Retina (tissue), 1 donor: Measurements from ENCODE around the gene TNS3.
"Not testable (repeated sequence)": the region's sequence is repeated elsewhere in the genome, so short reads cannot be mapped to it uniquely, and the experiment has no call there.

Source experiments
- DNase-seq: peaks from one replicate; pipeline ENCODE4 v3.0.0-alpha.2; 2016

The TNS3 gene

DNA sequence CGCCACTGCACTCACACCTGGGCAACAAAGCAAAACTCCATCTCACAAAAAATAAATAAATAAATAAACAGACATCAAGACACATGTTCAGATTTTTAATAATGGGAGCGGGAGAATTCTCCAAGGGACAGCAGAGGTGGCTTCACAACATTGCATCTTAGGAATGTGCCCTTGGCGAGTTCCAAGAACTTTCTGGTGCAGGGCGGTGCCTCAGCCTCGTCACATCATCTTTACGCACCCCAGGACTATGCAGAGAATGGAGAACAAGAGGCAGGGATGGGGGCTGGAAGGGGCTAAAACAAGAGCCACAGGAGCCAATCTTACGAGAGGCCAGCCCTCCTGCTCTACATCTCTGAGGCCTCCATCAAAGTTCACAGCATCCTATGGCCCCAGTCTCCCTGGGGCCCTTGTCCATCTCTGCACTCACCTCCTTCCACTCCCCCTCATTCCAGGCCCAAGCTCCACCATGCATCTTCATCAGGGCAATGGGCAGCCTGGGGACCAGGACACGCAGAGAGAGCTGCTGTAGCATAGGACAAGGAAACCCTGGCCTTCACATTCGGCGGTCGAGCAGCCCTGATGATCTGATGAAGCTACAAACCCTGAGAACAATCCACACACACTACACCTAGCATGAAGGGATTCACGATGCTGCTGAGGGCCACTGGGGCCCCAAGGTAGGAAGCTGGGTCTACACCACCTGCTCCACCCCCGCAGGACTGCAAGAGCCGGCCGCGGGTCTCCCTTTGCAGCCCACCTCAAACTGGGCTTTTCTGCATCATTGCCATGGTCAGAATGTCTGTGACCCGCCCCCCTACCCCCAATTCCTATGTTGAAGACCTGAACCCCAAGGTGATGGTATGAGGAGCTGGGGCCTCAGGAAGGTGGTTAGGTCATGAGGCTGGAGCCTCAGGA is 22.3 kb downstream of the TNS3 start:
- no peak for DNase-seq

DNA sequence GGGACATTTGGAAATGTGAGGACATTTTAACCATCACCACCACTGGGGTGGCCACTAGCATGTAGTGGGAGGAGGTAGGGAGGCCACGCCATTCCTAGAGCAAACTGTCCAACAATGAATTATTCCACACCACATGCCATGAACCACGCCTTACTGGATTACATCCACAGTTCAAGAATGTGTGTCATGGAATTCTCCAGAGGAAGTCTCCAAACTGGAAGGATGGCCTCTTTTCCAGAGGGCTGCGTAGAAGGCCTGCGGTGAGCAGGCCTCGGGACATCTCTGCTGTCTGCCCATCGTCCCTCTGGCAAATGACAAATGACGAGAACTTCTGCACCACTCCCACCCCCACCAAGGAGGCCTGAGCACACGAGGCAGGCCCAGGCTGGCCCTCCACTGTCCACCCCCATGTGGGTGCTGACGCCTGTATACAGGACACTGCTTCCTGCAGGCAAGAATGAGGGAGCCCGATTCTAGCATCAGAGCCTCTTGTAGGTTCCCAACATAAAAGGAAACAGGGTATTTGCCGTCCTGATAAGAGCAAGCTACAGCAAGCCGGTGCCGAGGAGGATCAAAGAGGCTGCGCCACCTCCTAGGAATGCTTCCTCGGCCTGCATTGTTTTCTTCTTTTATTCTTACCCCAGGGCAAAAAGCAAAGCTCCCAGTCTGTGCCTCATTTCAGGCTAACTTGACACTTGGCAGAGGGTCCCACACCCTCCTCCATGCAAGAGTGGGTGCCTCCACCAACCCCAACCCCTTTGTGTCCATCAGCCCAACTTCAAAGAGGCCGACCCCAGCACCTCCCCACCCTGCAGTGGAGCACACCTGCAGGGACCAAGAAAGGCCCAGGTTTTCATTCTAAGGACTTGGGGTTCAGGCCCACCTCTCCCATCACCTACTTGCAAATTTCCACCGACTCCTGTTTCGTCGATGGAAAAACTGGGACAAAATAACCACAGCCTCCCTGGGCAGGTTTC is 23.9 kb downstream of the TNS3 start:
- no peak for DNase-seq

DNA sequence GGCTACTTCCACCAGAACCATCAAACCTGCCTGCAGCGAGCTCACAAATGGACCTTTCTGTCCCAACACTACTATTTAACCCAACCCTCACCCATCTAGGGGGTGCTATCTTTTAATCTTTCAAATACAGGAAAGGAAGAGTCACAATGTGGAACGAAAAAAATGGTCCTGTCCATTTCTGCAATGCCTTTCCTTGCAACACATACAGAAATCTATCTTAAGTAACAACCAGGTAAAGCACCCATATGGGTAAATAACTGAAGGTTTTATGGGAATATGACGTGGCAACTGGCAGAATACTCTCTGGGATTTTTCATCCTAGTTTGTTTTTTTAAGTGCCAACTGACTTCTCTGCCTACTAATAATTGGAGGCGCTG is 24.6 kb downstream of the TNS3 start:
- no peak for DNase-seq

DNA sequence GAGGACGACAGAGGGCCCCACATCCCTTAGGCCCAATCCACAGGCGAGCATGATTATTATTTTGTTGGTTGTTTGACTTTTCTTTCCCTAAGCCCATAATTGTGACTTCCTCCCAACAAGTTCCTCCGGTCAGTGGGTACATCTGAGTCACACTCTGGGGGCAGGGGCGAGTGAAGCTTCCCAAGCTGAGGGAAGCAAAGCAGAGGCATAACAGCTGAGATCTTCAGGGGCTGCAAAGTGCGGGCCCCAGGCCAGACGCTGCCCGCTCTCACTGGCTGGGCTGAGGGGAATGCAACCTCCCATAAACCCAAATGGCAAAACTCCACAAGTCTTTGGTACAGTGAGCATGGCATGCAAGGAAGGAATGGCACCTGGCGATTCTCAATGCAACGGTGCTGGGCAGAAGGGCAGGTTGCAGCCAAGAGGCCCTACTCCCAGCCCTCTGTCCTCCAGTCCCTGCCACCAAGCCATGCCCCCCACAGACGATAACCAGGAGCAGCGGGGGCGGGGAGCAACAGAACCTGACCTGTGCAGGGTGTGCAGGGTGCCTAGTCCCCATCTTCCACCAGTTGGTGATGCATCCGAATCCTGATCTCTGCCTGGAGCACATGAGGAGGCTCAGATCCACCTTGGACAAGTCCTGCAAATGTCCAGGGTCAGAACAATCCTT is 25.3 kb downstream of the TNS3 start:
- DNase-seq, result no peak

DNA sequence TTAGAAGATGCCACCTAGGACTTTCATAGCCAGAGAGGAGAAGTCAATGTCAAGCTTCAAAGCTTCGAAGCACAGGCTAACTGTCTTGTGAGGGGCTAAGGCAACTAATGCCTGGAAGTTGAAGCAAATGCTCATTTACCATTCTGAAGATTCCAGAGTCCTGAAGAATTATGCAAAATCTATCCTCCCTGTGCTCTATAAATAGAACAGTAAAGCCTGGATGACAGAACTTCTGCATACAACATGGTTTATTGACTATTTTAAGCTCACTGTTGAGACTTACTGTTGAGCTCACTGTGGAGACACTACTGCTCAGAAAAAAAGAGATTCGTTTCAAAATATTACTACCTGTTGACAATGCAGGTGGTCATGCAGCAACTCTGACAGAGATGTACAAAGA is 28.6 kb downstream of the TNS3 start:
- DNase-seq, result no peak

DNA sequence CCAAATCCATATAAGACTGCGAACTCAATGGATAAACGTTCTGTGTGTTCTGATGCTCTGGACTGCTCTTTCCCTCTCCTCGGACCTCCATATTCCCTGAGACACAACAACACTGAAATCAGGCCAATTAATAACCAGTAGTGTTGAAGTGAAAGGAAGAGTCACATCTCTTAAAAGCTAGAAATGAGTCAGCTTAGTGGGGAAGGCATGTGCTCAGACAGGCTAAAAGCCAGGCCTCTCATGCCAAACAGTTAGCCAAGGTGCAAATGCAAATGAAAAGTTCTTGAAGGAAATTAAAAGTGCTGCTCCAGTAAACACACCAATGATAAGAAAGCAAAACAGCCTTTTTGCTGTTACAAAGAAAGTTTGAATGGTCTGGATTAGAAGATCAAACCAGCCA is 29.3 kb downstream of the TNS3 start:
- DNase-seq, result no peak

DNA sequence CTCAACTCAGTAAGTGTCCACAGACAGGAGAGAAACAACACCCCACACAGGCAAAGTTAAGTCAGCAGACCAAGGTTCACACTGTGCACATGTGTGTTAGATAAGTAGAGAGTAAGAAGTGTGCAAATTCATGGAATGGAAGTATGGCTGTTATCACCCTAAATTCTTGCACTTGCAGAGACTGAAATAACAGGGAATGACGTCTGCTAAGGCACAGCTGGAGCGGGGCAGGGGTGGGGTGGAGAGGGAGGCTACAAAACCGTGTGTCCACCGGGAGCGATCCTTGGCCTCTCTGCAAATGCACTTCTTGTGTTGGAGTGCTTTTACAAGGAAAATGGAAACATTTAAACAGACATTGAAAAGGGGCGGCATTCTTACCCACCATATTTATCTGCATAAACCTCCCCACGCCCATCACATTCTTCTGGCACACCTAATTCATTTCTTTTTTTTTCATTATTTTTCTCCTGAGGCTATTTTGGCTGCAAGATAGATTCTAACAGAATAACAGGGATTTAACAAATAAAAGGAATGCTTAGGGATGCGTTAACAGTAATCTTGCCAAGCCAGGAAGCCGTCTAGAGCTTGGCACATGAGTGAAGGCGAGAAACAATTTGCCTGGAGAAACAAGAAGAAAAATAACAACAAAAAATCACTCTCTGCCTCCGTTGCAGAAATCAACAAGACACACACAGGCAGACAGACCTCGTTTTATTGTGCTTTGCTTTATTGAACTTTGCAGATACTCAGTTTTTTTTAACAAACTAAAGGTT is 30.1 kb downstream of the TNS3 start:
- DNase-seq, result no peak

DNA sequence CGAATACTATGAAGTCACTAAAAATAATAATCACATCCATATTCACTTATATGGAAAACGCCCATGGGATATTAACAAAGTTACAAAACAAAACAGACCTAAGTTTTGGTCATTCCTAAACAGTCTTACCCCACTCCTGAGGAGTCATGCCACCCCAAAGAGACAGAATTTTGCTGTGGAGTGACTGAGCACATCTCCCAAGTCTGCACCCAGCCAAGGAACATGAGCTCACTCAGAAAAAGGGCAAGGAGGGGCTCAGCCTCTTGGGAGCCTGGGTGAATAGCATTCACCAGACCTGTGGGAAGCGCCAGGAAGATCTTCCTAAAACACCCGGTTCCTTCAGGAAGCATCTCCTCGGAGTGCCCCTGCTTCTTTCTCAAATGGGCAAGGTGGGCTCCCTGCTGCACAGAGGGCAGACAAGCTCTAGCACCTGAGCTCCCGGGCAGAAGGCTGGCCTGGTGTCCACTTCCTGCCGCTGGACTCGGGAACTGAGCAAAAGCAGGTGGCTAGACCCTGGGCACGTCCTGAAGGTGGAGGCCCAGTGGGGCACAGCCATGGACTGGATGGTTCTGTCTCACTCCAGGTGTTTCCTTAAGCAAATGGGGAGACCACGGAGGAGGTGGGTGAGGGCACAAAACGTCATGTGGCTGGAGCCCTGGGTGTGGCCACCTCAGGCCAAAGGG is 31.0 kb downstream of the TNS3 start:
- DNase-seq, result no peak

DNA sequence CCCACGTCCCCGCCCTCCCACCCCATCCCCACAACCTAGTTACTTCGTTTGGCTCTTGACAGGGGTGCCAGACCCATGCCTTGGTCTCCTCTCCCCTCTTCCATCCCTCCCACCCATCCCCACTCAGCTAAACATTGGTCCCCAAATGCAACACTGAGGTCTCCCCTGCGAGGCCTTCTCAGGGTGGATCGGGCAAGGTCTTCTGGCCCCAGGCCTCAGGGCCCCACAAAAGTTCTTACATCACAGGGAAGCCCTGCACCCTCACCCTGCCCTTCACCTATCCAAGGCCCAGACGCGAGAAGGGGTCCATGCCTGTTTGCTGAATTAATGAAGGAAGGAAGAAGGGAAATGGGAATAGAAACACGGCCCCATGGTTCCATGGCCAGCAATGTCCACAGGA is 32.0 kb downstream of the TNS3 start:
- no peak for DNase-seq

DNA sequence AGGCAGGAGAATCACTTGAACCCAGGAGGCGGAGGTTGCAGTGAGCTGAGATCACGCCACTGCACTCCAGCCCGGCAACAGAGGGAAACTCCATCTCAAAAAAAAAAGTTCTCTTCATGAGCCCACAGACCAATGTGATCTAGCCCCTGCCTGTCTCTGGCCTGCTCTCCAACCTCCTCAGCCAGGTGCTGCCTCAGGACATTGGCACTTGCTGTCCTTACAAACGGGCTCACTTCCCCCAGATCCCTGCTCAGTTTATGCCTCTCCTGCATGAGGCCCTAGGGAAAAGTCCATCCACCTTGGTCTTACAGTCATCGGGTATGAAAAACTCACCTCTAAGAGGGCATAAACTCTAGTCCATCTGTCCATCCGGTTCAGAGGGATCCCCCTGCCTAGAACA is 32.5 kb downstream of the TNS3 start:
- no peak for DNase-seq

DNA sequence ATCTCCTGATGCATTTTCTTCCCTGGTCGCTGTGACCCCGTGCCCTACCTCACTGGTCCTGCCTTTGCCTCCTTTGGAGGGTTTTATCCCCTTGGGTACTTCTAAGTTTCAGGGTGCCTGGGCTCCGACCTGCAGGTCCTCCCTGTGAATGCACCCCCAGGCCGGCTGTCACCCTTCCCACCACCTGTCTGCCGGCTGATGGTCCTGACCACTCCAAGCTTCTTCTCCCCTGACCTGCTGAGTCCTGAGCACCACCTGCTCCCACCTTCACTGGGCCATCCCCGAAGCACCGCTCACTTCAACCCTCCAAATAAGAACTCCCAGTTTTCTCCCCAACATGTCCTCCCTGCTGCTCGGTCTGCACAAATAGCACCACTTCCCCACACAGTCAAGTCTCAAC is 33.4 kb downstream of the TNS3 start:
- DNase-seq, result no peak

DNA sequence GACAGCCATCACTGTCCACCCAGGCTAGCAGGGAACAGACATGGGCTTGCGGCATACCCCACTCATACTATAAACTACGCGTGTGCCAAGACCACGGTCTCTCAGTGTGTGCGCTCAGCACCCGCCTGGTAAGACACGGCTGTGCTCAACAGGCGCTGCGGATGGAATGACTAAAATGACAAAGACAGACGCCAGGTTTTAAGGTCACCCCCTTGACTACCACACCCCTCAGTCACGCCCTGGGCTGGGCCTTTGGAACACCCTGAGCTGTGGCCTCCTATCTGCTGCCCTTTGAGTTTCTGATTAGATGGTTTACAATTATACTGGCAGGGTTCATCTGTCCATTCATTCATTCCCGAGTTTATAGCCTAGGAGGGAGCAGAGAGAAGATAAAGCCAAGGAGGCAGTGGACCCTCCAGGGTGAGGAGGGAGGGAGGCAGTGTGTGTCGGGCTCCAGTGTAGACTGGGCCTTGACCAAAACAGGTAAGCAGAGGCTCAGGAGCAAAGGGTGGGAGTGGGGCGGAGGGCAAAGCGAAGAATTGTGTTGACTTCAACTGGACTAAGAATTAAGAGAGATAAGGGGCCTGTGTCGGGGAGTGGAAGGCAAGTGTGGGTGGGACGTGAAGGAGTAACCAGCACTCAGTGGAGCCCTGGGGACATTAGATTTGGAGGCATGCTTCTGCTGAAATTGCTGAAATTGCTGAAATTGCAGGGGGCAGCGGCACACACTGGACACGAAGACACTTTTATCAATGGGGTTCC is 35.0 kb downstream of the TNS3 start:
- DNase-seq, result no peak

DNA sequence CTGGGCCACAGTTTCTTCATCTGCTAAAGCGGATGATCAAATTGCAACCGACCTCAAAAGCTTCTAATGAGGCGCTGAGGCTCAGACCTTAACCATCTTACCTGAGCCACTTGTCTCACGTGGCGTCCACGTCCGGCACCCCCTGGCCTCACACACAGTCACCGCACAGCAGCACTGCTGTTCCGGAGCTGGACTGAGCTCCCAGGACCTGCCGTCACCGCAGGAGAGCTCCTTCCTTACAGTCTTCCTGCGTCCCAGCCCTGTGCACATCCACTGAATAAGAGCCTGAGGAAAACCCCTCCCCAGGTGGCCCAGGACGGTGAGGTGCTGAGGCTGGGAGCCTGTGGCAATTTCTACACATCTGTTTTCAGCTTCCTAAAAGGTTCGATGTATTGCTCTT is 35.7 kb downstream of the TNS3 start:
- no peak for DNase-seq

DNA sequence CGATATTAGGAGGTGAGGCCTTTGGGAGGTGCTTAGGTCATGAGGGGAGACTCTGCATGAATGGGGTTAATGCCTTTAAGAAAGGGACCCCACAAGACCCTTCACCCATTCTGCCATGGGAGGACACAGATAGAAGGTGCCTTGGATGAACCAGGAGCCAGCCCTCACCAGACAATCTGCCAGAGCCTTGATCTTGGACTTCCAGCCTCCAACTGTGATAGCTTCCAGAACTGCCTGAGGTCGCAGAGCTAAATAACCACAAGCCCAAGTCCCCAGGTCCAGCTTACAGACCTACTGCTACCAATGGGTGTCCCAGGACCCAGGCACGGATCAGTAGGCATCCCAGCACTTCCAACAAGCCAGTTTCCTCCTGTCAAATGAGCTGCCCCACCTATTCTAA is 37.5 kb downstream of the TNS3 start:
- no peak for DNase-seq

DNA sequence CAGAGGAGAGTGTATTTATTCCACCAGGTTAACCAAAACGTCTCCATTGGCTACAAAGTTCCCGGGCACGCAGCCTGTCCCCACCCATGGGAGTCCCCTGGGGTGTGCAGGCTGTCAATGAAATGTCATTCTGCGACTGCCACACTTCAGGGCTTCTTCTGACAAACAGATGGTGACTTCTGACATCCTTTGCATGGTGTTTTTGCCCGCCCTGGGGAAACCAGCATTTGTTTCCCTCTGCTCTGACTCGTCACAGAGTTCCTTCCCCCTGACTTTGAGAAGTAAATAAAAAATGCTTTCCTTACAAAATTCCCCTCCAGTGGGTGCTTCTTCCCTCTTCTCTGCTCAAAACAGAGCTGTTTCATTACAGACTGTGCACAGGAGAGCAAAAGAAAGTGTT is 38.2 kb downstream of the TNS3 start:
- DNase-seq, result peak; percentile 44

DNA sequence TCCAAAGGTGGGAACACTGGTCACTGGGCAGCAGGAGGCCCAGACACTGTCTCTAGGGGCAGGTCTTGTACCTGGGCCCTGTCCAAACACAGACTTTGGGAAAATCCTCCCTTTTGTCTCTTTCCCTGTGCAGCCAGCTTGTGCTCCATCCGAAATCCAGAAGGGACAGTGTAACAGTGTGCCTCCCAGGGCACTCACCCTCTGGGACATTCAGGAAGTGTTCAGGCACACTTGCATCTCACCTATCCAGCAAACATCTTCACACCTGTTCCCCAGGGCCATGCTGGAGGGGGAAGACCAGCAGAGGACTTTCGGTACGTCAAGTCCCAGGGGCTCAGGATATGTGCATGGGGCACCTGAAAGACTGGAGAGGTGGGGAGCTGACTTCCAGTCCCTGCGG is 38.9 kb downstream of the TNS3 start:
- no peak for DNase-seq

DNA sequence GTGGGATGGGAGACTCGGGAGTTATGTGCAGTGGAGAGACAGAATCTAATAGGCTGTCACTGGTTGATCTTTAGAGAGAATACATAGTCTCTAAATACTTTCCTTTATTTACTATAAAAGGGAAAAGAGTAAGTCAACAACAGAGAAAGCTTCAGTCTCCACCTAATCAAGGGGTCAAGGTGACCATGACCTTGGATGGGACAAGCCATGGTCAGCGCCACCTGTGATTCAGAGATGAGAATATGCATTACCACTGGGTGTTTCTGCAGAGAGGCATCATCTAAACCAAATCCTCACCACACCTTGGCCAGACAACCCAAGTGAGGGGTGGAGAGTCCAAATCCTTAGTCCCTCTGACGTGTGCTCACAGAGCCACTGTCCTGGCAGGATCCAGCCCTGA is 39.9 kb downstream of the TNS3 start:
- no peak for DNase-seq

DNA sequence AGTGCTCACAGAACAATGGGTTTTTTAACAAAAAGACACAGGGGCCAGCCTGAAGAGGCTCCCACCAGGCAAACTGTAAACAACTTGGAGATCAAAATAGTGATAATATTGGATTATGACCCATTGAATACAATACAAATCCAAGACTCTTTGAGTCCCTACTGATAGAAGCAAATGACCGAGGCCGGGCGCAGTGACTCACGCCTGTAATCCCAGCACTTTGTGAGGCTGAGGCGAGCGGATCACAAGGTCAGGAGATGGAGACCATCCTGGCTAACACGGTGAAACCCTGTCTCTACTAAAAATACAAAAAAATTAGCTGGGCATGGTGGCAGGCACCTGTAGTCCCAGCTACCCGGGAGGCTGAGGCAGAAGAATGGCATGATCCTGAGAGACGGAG is 40.4 kb downstream of the TNS3 start:
- DNase-seq, result not testable (repeated sequence)

DNA sequence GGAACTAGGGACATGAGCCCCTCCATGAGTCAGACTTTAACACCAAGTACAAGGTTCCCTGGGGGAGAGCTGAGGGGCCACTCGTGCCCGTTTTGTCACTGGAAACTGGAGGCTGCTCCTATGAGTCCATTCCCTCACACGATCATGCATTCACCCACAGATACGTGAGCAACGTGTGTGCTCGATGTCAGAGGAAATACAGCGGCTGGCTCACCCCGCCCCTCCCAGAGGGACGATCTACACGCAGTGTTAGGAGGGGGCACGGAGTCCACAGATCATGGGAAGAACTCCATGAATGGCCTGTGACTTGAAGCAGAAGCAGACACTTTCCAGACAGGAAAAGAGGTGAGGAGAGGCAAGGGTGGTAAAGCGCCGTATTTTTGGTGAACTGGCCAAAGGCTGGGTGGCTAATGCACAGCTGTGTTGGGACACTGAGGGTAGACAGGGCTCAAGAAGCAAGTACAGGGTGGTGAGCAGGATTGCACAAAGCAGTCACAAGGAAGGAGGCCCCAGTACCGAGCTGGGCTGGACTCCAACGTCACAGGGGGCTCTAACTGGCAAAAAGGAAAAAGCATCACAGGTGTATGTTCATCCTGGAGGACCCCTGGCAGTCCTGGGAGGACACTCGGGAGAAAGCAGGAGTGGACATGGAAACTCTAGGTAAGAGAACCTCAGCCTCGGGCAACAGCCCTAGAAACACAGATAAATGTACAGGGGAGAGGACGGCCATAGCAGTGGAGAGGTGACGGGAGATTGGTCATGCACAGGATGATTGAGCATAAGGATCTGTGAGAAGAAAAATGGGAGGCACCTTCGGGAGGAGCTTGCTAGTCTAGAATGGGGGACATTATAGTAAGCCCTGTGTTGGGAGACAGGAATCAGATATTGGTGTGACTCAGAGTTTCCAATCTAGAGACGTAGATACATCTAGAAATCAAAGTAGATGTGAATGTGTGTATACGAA is 41.2 kb downstream of the TNS3 start:
- no peak for DNase-seq

DNA sequence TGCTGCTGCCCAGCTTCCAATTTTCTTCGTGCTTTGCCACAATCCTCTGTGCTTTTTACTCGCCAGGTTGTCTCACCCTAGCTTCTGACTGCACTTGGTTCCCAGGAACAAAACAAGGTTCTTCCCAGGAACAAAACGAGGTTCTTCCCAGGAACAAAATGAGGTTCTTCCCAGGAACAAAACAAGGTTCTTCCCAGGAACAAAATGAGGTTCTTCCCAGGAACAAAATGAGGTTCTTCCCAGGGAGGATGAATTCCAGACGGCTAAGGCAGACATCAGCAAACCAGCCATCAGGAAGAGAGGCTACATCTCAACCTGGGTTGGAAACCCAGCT is 41.9 kb downstream of the TNS3 start:
- no peak for DNase-seq
